G401.6 (cell line): Measurements from ENCODE around the gene HK2.
"Not testable (repeated sequence)": the region's sequence is repeated elsewhere in the genome, so short reads cannot be mapped to it uniquely, and the experiment has no call there.

Experiments
- FAIRE-seq: peaks from 2 replicates; lab custom pipeline; 2012; peaks lifted over from hg19 to GRCh38; lab: Jason Lieb, UNC

The HK2 gene

GRCh38 chr2:74833418-74834233 lies at the start of gene HK2:
Gene HK2 (plus strand): TSS chr2:74834127. CDS start chr2:74834581, 454 bp downstream.
- FAIRE-seq: no peak

GRCh38 chr2:74789271-74789670 lies 44.7 kb upstream of the HK2 start:
- no peak for FAIRE-seq

- FAIRE-seq: no peak
These were observed 41.6 kb upstream of the HK2 start for GRCh38 chr2:74792282-74792681.

- peak; percentile 11 for FAIRE-seq
These were observed 39.0 kb upstream of the HK2 start for GRCh38 chr2:74794878-74795277.

GRCh38 chr2:74806355-74806839 lies 27.5 kb upstream of the HK2 start:
- FAIRE-seq: no peak

- FAIRE-seq: no peak
These were observed 27.0 kb upstream of the HK2 start for GRCh38 chr2:74806920-74807319.

GRCh38 chr2:74812787-74813590 lies 20.9 kb upstream of the HK2 start:
- FAIRE-seq: no peak

GRCh38 chr2:74814102-74814501 lies 19.8 kb upstream of the HK2 start:
- FAIRE-seq: no peak

GRCh38 chr2:74815941-74816340 lies 18.0 kb upstream of the HK2 start:
- no peak for FAIRE-seq

GRCh38 chr2:74816540-74817303 lies 17.2 kb upstream of the HK2 start:
- FAIRE-seq: no peak

- FAIRE-seq: no peak
These were observed 16.6 kb upstream of the HK2 start for GRCh38 chr2:74817304-74817675.

GRCh38 chr2:74819702-74820101 lies 14.2 kb upstream of the HK2 start:
- no peak for FAIRE-seq

GRCh38 chr2:74821177-74822126 lies 12.5 kb upstream of the HK2 start:
- FAIRE-seq: no peak

- no peak for FAIRE-seq
These were observed 11.0 kb upstream of the HK2 start for GRCh38 chr2:74822771-74823566.

- no peak for FAIRE-seq
These were observed 9.2 kb upstream of the HK2 start for GRCh38 chr2:74824679-74825078.

GRCh38 chr2:74828543-74828942 lies 5.4 kb upstream of the HK2 start:
- no peak for FAIRE-seq

GRCh38 chr2:74831693-74832530 lies 2.0 kb upstream of the HK2 start:
- no peak for FAIRE-seq

- FAIRE-seq: not testable (repeated sequence)
These were observed 386 bp downstream of the HK2 start for GRCh38 chr2:74834234-74834791.
